Heart left ventricle (tissue), 16 donors: Measurements from ENCODE around the gene SMOC2. TPM values are rescaled to one million over a fixed set of nuclear protein-coding genes. Genes with fewer than 3 reads are reported as not detected.

Source experiments
- ATAC-seq, 4 donors: fragments of 200-7000 bp; cut with Tn5 transposase; one replicate each; pipeline ENCODE4 v1.9.1; 2020 to 2022; ENCODE audit warnings: moderate library complexity in 4 of 4, mild to moderate bottlenecking in 3 of 4, moderate number of reproducible peaks in 1 of 4
- DNase-seq, 5 donors: peaks; one replicate each; pipeline ENCODE4 v3.0.0-alpha.2; 2020
- H3K27ac ChIP-seq, 12 donors: fragments of 200-600 bp; sonication (generic) in 4 of 12; one replicate each; pipeline versions ENCODE4 v1.5.0 to v1.8.0; 2016 to 2022; ENCODE audit warnings: mild to moderate bottlenecking in 2 of 12
- H3K27me3 ChIP-seq, 9 donors: fragments of 200-600 bp; sonication (generic) in 2 of 9; one replicate each; pipeline versions ENCODE4 v1.5.1 to v1.8.0; 2016 to 2022; ENCODE audit warnings: mild to moderate bottlenecking in 3 of 9
- H3K36me3 ChIP-seq, 9 donors: fragments of 200-600 bp; sonication (generic) in 2 of 9; one replicate each; pipeline versions ENCODE4 v1.5.0 to v1.8.0; 2018 to 2022; ENCODE audit warnings: mild to moderate bottlenecking in 2 of 9
- H3K4me1 ChIP-seq, 12 donors: fragments of 200-600 bp; sonication (generic) in 4 of 12; one replicate each; pipeline versions ENCODE4 v1.5.0 to v1.8.0; 2016 to 2022; ENCODE audit warnings: mild to moderate bottlenecking in 3 of 12
- H3K4me3 ChIP-seq, 12 donors: fragments of 200-600 bp; sonication (generic) in 4 of 12; one replicate each; pipeline versions ENCODE4 v1.5.0 to v1.8.0; 2017 to 2022; ENCODE audit warnings: mild to moderate bottlenecking in 9 of 12, moderate library complexity in 4 of 12
- H3K9me3 ChIP-seq, 12 donors: fragments of 200-600 bp; sonication (generic) in 4 of 12; one replicate each; pipeline versions ENCODE4 v1.5.0 to v1.8.0; 2016 to 2022; ENCODE audit warnings: mild to moderate bottlenecking in 1 of 12
- POLR2A ChIP-seq, 2 donors: fragments of 450-650 bp; IDR thresholded peaks; one replicate each; pipeline ENCODE4 v1.6.1; 2017; ENCODE audit warnings: antibody characterized with exemption in 2 of 2, mild to moderate bottlenecking in 2 of 2, moderate library complexity in 2 of 2
- WGBS, 4 donors: extraction: QIAGEN DNeasy Blood & Tissue Kit in 2 of 4; methylation state at CpG; one replicate each; pipeline versions ENCODE4 v1.1.5 to v1.1.7; 2013 to 2018; 5-methylcytosine and 5-hydroxymethylcytosine counted together
- intact Hi-C, 10 donors: fragments of 100-400 bp; cut with DNase I; formaldehyde crosslinking; loops; one replicate each; pipeline versions ENCODE4 v1.11.1 to v1.14.2; 2022
- polyA plus RNA-seq, 2 donors: library from polyadenylated mRNA; stranded (reverse); fragments of 200-250 nt; gene quantifications; one replicate each; pipeline ENCODE4 v1.2.3, GENCODE V29; 2013
- total RNA-seq, 9 donors: library from RNA; depleted of rRNA in 2 of 9; stranded (reverse); fragments of >200 nt in 2 of 9; fragmentation: NEBNext Ultra II Directional in 3 of 9; extraction: Animal tissue kit (Norgen Biotek cat#: 25700) in 3 of 9; gene quantifications; one replicate each; pipeline versions ENCODE4 v1.1.0 to v1.2.4, GENCODE V29; 2016 to 2023
- TF ChIP-seq, protein P1 (sequence below), 12 donors: fragments of 200-600 bp; sonication (generic) in 4 of 12; IDR thresholded peaks; one replicate each; pipeline versions ENCODE4 v1.5.0 to v1.8.0; 2018 to 2022; ENCODE audit warnings: antibody characterized with exemption in 12 of 12, mild to moderate bottlenecking in 5 of 12
- donor health status: ischemic (EF 13 %, LVEDD 7.1; RV severe dilation, severe dysfunction).
- donor health status: healthy with polysubstance abuse.
- donor health status: DM: no; HTN: yes; CAD: no.
- donor health status: DM: no; HTN: no; CAD: no.
- donor health status: ischemic (EF 25% LVEDD 6.9; RV normal size, moderate dysfunction).
- donor health status: ischemic (EF 25% LVEDD 5.7; RV mildly dilated, moderate dysfunction).
- donor health status: healthy.
- donor health status: DM: yes; HTN: yes; CAD: no.
- donor health status: ischemic (EF 35%, LVEDD 5.7; RV mildly dilated, moderate dysfunction).
- donor health status: nonischemic (EF 11% LVEDD 7.7; RV severe dilation, severe dysfunction).
- donor health status: DM: yes; HTN: yes; CAD: no.
- donor health status: PGD.
- donor health status: ischemic (EF 29% LVEDD 5.4; RV normal size, mild dysfunction).
- donor health status: nonischemic (EF 23%, LVEDD 6.1; RV moderate dilation, normal function).

The SMOC2 gene
- total and polyA plus RNA-seq, 11 donors = 5.9 to 44.2 (median 15.7) TPM

DNA sequence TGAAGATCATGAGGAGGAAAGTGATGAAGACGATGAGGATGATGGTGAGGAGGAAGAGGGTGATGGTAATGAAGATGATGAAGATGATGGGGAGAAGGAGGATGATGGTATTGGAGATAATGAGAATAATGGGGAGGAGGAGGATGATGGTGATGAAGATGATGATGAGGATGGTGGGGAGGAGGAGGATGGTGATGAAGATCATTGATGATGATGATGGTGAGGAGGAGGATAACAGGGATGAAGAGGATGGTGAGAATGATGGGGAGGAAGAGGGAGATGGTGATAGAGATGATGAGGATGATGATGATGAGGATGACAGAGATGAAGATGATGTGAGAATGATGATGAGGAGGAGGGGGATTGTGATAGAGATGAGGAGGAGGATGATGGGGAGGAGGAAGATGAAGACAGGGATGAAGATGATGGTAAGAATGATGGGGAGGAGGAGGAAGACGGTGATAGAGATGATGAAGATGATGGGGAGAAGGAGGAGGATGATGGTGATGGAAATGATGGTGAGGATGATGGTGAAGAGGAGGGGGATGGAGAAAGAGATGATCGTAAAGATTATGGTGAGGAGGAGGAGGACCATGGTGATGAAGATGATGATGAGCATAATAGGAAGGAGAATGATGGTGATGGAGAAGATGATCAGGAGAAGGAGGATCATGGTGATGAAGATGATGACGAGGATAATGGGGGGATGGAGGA, 273.7 kb downstream of the SMOC2 start:
- intact Hi-C loops = no loop called here
- peaks cover 0 to 7% (median 0%) of the 10 kb centered on the region in 9 donors for H3K27me3 ChIP-seq
- no peaks in the 10 kb centered on the region for H3K36me3 ChIP-seq
- TF ChIP-seq, protein P1, sequence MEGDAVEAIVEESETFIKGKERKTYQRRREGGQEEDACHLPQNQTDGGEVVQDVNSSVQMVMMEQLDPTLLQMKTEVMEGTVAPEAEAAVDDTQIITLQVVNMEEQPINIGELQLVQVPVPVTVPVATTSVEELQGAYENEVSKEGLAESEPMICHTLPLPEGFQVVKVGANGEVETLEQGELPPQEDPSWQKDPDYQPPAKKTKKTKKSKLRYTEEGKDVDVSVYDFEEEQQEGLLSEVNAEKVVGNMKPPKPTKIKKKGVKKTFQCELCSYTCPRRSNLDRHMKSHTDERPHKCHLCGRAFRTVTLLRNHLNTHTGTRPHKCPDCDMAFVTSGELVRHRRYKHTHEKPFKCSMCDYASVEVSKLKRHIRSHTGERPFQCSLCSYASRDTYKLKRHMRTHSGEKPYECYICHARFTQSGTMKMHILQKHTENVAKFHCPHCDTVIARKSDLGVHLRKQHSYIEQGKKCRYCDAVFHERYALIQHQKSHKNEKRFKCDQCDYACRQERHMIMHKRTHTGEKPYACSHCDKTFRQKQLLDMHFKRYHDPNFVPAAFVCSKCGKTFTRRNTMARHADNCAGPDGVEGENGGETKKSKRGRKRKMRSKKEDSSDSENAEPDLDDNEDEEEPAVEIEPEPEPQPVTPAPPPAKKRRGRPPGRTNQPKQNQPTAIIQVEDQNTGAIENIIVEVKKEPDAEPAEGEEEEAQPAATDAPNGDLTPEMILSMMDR (IDR thresholded peaks at IDR 0.05) = no peak
- TF ChIP-seq POLR2A (IDR thresholded peaks at IDR 0.05) = no peak
- no peaks in the 10 kb centered on the region for H3K4me1 ChIP-seq
- ATAC-seq = no peak
- WGBS, 4 donors = 87 to 92% (median 91%) methylated on average over 4 of the region's 4 CpGs
- no peak for DNase-seq
- H3K4me3 ChIP-seq = no peak overlapping the region
- H3K9me3 ChIP-seq = no peaks in the 10 kb centered on the region
- H3K27ac ChIP-seq = no peak overlapping the region

DNA sequence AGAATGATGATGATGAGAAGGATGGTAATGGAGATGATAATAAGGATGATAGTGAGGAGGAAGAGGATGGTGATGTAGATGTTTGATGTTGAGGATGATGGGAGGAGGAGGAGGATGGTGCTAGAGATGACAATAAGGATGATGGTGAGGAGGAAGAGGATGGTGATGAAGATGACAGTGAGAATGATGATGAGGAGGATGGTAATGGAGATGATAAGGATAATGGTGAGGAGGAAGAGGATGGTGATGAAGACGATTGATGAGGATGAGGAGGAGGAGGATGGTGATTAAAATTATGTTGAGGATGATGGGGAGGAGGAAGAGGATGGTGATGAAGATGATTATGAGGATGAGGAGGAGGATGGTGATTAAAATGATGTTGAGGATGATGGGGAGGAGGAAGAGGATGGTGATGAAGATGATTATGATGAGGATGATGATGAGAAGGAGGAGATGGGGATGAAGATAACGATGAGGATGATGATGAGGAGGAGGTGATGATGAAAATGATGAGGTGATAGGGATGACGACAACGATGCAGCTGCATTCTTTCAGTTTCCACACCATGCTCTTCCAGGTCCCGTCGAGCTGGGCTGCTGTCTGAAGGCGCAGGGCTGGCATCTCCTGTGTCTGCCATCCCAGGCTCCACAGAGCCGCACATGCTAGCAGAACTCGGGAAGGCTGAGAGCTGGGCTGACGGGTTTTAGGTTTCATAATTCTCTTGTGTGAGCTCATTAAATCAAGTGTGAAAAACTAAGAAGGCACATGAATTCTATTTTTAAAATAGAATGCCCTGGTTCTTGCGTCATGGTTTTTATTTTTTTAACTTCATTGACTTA, 274.9 kb downstream of the SMOC2 start:
- 80 to 90% (median 87%) methylated on average over 11 of the region's 11 CpGs for WGBS, 4 donors

DNA sequence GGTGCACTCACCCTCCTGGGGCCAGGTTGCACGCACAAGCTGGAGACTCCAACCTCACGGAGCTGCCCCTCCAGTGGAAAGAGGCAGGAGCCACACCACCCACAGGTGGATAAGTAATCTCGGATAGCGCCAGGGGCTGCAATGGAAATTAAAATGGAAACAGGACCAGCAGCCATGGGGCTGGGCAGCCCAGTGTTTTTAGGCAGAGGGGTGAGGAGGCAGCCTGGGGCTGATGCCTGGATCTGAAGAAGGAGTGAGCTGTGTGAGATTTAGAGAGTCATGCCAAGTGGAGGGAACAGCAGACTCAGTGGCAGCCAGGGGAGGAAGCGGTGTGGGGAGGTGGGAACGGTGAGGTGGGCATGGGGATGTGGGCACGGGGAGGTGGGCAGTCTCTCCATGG, 275.6 kb downstream of the SMOC2 start:
- H3K27me3 ChIP-seq = peaks cover 0 to 4% (median 0%) of the 10 kb centered on the region in 9 donors
- no peaks in the 10 kb centered on the region for H3K9me3 ChIP-seq
- intact Hi-C loops = no loop called here
- TF ChIP-seq, protein P1 (IDR thresholded peaks at IDR 0.05) = no peak
- no peak for TF ChIP-seq POLR2A (IDR thresholded peaks at IDR 0.05)
- no peak for DNase-seq
- H3K4me3 ChIP-seq = no peak overlapping the region
- ATAC-seq = no peak
- no peaks in the 10 kb centered on the region for H3K36me3 ChIP-seq
- no peak overlapping the region for H3K27ac ChIP-seq
- no peaks in the 10 kb centered on the region for H3K4me1 ChIP-seq
- 87 to 91% (median 89%) methylated on average over 7 of the region's 7 CpGs for WGBS, 4 donors

More for the DNA sequence above, 274.9 kb downstream of the SMOC2 start:
- no peaks in the 10 kb centered on the region for H3K4me1 ChIP-seq
- H3K27ac ChIP-seq = no peak overlapping the region
- TF ChIP-seq, protein P1 (IDR thresholded peaks at IDR 0.05) = no peak
- no peak for TF ChIP-seq POLR2A (IDR thresholded peaks at IDR 0.05)
- peaks cover 0 to 4% (median 0%) of the 10 kb centered on the region in 9 donors for H3K27me3 ChIP-seq
- DNase-seq (no peak), ATAC-seq (no peak)
- H3K36me3 ChIP-seq = no peaks in the 10 kb centered on the region
- intact Hi-C loops = no loop called here
- no peak overlapping the region for H3K4me3 ChIP-seq
- no peaks in the 10 kb centered on the region for H3K9me3 ChIP-seq

DNA sequence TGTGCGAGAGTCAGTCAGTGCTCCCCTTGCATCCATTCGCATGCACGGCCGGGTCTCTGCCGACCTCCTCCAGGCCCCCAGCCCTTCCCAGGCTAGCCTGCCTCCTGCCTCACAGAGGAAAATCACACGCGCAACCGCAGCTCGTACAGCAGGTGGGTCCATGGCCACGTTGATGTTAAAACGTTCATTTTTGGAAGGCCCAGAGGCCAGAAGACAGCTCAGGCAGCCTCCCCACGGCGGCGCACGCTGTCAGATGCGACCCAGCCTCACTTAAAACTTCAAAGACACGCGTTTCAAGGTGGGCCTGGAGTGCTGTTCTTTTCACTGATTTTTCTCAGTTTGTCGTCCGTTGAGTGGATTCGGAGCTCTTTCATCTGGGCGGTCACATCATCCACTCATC, 276.5 kb downstream of the SMOC2 start:
- H3K4me3 ChIP-seq = no peak overlapping the region
- 90 to 92% (median 91%) methylated on average over 22 of the region's 22 CpGs for WGBS, 4 donors
- no peak for TF ChIP-seq POLR2A (IDR thresholded peaks at IDR 0.05)
- TF ChIP-seq, protein P1 (IDR thresholded peaks at IDR 0.05) = no peak
- intact Hi-C loops = no loop called here
- H3K9me3 ChIP-seq = no peaks in the 10 kb centered on the region
- no peaks in the 10 kb centered on the region for H3K4me1 ChIP-seq
- DNase-seq (no peak), ATAC-seq (no peak)
- no peaks in the 10 kb centered on the region for H3K36me3 ChIP-seq
- no peaks in the 10 kb centered on the region for H3K27me3 ChIP-seq
- H3K27ac ChIP-seq = no peak overlapping the region
